HEK293 (cell line): ENCODE measurements around the gene OR2V2.
"Not testable (repeated sequence)": the region's sequence is repeated elsewhere in the genome, so short reads cannot be mapped to it uniquely, and the experiment has no call there.

Experiments used
- ATF2 ChIP-seq: fragments of 450-650 bp; formaldehyde crosslinking; IDR thresholded peaks from 2 replicates; pipeline ENCODE4 v1.5.1; 2016; ENCODE audit warnings: missing biosample characterization, missing genetic modification characterization, low read depth
- CTCF ChIP-seq: fragments of 450-650 bp; formaldehyde crosslinking; IDR thresholded peaks from 2 replicates; pipeline ENCODE4 v1.5.1; 2016; ENCODE audit warnings: missing biosample characterization, missing genetic modification characterization
- REST ChIP-seq: fragments of 450-650 bp; formaldehyde crosslinking; IDR thresholded peaks from 2 replicates; pipeline ENCODE4 v1.5.1; 2016; ENCODE audit warnings: missing biosample characterization, missing genetic modification characterization
- YY1 ChIP-seq: fragments of 450-650 bp; formaldehyde crosslinking; IDR thresholded peaks from 2 replicates; pipeline ENCODE4 v1.5.1; 2018; ENCODE audit warnings: missing biosample characterization, missing genetic modification characterization

GRCh38 chr5:181097759-181098491 lies 49.5 kb upstream of the OR2V2 start:
- not testable (repeated sequence) for TF ChIP-seq YY1, CTCF, ATF2, REST (tag by site-specific recombination)
